Measurements from ENCODE around the gene PACSIN1.

Gene PACSIN1

GRCh38 chr6:34441526-34441925 is 24.4 kb upstream of the PACSIN1 start:
- DNase-seq (ENCODE audit: low read depth in 2 of 2) = no peak
- no peak overlapping the region for H3K4me3 ChIP-seq (replicated peaks in 1 of 2; ENCODE audit: low read depth in 2 of 2, low read length in 2 of 2)
- TF ChIP-seq CTCF (IDR thresholded peaks at IDR 0.05; ENCODE audit: low read depth, low read length) = no peak

GRCh38 chr6:34445313-34445860 is 20.5 kb upstream of the PACSIN1 start:
- TF ChIP-seq CTCF (IDR thresholded peaks at IDR 0.05; ENCODE audit: low read depth, low read length) = no peak
- no peak for DNase-seq (ENCODE audit: low read depth in 2 of 2)
- no peak overlapping the region for H3K4me3 ChIP-seq (replicated peaks in 1 of 2; ENCODE audit: low read depth in 2 of 2, low read length in 2 of 2)

- DNase-seq (ENCODE audit: low read depth in 2 of 2) = no peak
- H3K4me3 ChIP-seq (replicated peaks in 1 of 2; ENCODE audit: low read depth in 2 of 2, low read length in 2 of 2) = no peak overlapping the region
- no peak for TF ChIP-seq CTCF (IDR thresholded peaks at IDR 0.05; ENCODE audit: low read depth, low read length)
These were observed 18.5 kb upstream of the PACSIN1 start for GRCh38 chr6:34447386-34447785.

- H3K4me3 ChIP-seq (replicated peaks in 1 of 2; ENCODE audit: low read depth in 2 of 2, low read length in 2 of 2) = no peak overlapping the region
- no peak for TF ChIP-seq CTCF (IDR thresholded peaks at IDR 0.05; ENCODE audit: low read depth, low read length)
- DNase-seq (ENCODE audit: low read depth in 2 of 2) = no peak
These were observed 18.0 kb upstream of the PACSIN1 start for GRCh38 chr6:34447910-34448309.

- no peak overlapping the region for H3K4me3 ChIP-seq (replicated peaks in 1 of 2; ENCODE audit: low read depth in 2 of 2, low read length in 2 of 2)
- no peak for DNase-seq (ENCODE audit: low read depth in 2 of 2)
- no peak for TF ChIP-seq CTCF (IDR thresholded peaks at IDR 0.05; ENCODE audit: low read depth, low read length)
These were observed 14.7 kb upstream of the PACSIN1 start for GRCh38 chr6:34451192-34451591.

DNA sequence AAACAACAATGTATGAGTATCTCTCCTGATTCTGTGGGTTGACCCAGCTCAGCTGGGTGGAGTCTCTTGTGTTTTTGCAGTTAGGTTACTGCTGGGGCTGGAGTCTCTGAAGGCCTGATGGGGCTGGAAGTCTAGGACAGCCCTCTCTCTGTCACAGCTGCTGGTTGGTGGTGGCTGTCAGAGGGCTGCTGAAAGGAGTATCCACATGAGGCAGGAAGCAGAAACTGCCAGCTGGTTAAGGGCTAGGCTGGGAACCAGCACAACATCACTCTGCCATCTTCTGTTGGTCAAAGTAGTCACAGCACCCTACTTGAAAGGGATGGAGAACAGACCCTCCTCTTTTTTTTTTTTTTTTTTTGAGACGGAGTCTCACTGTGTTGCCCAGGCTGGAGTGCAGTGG is 10.0 kb upstream of the PACSIN1 start:
- DNase-seq (ENCODE audit: low read depth in 2 of 2) = no peak
- H3K4me3 ChIP-seq (replicated peaks in 1 of 2; ENCODE audit: low read depth in 2 of 2, low read length in 2 of 2) = no peak overlapping the region
- no peak for TF ChIP-seq CTCF (IDR thresholded peaks at IDR 0.05; ENCODE audit: low read depth, low read length)

- no peak overlapping the region for H3K4me3 ChIP-seq (replicated peaks in 1 of 2; ENCODE audit: low read depth in 2 of 2, low read length in 2 of 2)
- no peak for TF ChIP-seq CTCF (IDR thresholded peaks at IDR 0.05; ENCODE audit: low read depth, low read length)
- no peak for DNase-seq (ENCODE audit: low read depth in 2 of 2)
These were observed 8.5 kb upstream of the PACSIN1 start for GRCh38 chr6:34457382-34457741.
